Uterus (tissue), 4 donors: ENCODE data around the gene CACNB4. TPM values are rescaled to one million over a fixed set of nuclear protein-coding genes. Genes with fewer than 3 reads are reported as not detected.

ENCODE experiments used
- DNase-seq, 2 donors: peaks; one replicate each; pipeline ENCODE4 v3.0.0-alpha.2; 2019 to 2020
- H3K27ac ChIP-seq, 2 donors: fragments of 200-600 bp; sonication (generic); 1 replicate in 1 of 2; 2 replicates in 1 of 2; pipeline ENCODE4 v1.5.1; 2016 to 2018
- H3K27me3 ChIP-seq, 2 donors: fragments of 200-600 bp; sonication (generic); one replicate each; pipeline ENCODE4 v1.5.1; 2018 to 2019; ENCODE audit warnings: control low read depth in 1 of 2
- H3K36me3 ChIP-seq, 2 donors: fragments of 200-600 bp; sonication (generic); one replicate each; pipeline ENCODE4 v1.5.1; 2019; ENCODE audit warnings: control low read depth in 1 of 2
- H3K4me1 ChIP-seq, 2 donors: fragments of 200-600 bp; sonication (generic); one replicate each; pipeline ENCODE4 v1.5.1; 2018 to 2019; ENCODE audit warnings: control low read depth in 1 of 2
- H3K4me3 ChIP-seq, 2 donors: fragments of 200-600 bp; sonication (generic); 1 replicate in 1 of 2; 2 replicates in 1 of 2; pipeline ENCODE4 v1.5.1; 2018 to 2019; ENCODE audit warnings: mild to moderate bottlenecking in 1 of 2
- H3K9me3 ChIP-seq, 2 donors: fragments of 200-600 bp; sonication (generic); one replicate each; pipeline ENCODE4 v1.5.1; 2019; ENCODE audit warnings: control low read depth in 1 of 2
- POLR2A ChIP-seq, 2 donors: fragments of 450-650 bp; IDR thresholded peaks; one replicate each; pipeline ENCODE4 v1.6.1; 2016; ENCODE audit warnings: antibody characterized with exemption in 2 of 2, mild to moderate bottlenecking in 1 of 2, moderate library complexity in 1 of 2
- intact Hi-C: fragments of 100-400 bp; cut with DNase I; formaldehyde crosslinking; loops from one replicate; pipeline ENCODE4 v1.15.1; 2023; ENCODE audit warnings: low total_unique reads
- total RNA-seq, 4 donors: library from RNA; depleted of rRNA in 3 of 4; stranded (reverse); fragments of >200 nt in 3 of 4; gene quantifications; one replicate each; pipeline versions ENCODE4 v1.1.0 to v1.2.4, GENCODE V29; 2014 to 2023
- TF ChIP-seq, protein P1 (sequence below), 4 experiments: fragments of 200-600 bp in 2 of 4; fragments of 450-650 bp in 2 of 4; sonication (generic) in 2 of 4; IDR thresholded peaks; one replicate each; pipeline ENCODE4 v1.5.1; 2016 to 2019; ENCODE audit warnings: antibody characterized with exemption in 4 of 4, mild to moderate bottlenecking in 2 of 4, moderate library complexity in 1 of 4
- donor health status: DM: yes; HTN: yes; CAD: no.

Gene CACNB4
- total RNA-seq, 4 donors from 2014 or later = 0.26 to 14.0 (median 1.6) TPM

DNA sequence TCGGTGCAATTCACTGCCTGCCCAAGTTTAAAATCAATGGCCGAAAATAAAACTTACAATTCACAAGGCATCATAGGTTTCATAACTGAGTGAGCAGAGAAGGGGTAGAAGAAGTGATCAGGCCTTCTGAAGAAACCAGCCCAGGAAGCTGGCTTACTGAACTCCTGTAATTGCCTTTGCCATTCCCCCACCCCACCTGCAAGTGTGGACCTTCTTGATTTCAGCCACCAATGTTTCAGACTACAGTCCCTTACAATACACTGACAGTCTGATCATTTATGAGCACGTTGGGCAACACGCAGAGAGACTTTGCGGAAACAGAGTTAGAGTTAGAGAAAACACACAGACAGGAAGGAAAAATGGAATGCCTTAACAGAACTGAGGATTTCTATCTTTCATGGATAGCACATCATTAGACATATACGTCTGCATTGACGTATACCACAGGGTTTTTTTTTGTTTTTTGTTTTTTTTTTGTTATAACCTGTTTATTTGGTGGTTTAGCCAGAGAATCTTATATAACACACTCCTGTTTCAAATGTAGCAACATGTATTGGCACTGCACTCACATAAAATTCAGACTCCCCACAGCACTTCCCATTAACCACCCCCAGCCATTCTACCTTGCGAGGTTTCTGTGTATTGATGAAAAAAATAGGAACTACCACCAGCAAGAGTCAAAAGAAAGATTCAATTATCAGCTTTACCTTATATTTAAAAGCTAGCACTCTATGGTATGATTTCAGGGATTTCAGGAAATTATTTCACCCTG, 126.4 kb downstream of the CACNB4 start:
- Histone ChIP-seq H3K27ac (no peak overlapping the region), H3K9me3 (no peaks in the 10 kb centered on the region), H3K4me3 (no peak overlapping the region), H3K27me3 (no peaks in the 10 kb centered on the region), H3K36me3 (no peaks in the 10 kb centered on the region), H3K4me1 (no peaks in the 10 kb centered on the region)
- intact Hi-C loops = no loop called here
- DNase-seq = no peak
- TF ChIP-seq, protein P1, sequence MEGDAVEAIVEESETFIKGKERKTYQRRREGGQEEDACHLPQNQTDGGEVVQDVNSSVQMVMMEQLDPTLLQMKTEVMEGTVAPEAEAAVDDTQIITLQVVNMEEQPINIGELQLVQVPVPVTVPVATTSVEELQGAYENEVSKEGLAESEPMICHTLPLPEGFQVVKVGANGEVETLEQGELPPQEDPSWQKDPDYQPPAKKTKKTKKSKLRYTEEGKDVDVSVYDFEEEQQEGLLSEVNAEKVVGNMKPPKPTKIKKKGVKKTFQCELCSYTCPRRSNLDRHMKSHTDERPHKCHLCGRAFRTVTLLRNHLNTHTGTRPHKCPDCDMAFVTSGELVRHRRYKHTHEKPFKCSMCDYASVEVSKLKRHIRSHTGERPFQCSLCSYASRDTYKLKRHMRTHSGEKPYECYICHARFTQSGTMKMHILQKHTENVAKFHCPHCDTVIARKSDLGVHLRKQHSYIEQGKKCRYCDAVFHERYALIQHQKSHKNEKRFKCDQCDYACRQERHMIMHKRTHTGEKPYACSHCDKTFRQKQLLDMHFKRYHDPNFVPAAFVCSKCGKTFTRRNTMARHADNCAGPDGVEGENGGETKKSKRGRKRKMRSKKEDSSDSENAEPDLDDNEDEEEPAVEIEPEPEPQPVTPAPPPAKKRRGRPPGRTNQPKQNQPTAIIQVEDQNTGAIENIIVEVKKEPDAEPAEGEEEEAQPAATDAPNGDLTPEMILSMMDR (IDR thresholded peaks at IDR 0.05) = no peak
- TF ChIP-seq POLR2A (IDR thresholded peaks at IDR 0.05) = no peak

DNA sequence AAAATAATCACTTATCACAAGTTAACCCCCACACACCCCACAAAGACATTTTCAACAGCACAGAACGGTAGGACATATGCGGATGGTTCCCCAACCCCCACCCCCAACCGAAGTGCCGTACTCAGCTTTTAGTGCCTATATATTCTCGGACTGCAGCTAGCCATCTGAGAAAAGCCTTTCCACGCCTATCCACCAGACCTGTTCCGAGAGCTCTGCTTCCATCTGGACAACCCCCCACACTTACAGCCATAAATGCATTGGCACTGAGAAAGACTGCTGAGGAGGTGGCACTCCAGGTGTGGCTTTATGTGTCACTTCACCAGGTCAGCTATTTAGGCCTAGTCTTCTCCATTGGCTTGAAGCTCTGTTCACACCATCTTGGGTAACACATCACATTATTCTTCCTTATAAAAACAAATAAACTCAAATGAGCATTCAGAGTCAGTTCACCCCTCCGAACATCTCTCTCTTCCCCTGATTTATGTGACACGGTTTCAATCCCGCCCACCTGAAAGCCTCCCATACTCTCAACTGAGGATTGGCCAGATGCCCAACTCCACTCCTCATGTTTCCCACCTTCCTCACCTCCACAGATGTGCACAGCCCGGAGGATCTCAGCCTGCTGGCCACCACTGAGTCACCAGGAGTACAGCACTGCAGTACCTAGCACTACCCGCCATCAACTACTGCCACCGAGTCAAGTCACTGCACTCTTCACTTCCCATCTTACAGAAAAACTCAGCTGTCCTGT, 127.4 kb downstream of the CACNB4 start:
- Histone ChIP-seq H3K36me3 (no peaks in the 10 kb centered on the region), H3K4me3 (no peak overlapping the region), H3K4me1 (no peaks in the 10 kb centered on the region), H3K27ac (no peak overlapping the region), H3K27me3 (no peaks in the 10 kb centered on the region), H3K9me3 (no peaks in the 10 kb centered on the region)
- DNase-seq = no peak
- intact Hi-C loops = no loop called here
- TF ChIP-seq, protein P1 (IDR thresholded peaks at IDR 0.05) = no peak
- TF ChIP-seq POLR2A (IDR thresholded peaks at IDR 0.05) = no peak

DNA sequence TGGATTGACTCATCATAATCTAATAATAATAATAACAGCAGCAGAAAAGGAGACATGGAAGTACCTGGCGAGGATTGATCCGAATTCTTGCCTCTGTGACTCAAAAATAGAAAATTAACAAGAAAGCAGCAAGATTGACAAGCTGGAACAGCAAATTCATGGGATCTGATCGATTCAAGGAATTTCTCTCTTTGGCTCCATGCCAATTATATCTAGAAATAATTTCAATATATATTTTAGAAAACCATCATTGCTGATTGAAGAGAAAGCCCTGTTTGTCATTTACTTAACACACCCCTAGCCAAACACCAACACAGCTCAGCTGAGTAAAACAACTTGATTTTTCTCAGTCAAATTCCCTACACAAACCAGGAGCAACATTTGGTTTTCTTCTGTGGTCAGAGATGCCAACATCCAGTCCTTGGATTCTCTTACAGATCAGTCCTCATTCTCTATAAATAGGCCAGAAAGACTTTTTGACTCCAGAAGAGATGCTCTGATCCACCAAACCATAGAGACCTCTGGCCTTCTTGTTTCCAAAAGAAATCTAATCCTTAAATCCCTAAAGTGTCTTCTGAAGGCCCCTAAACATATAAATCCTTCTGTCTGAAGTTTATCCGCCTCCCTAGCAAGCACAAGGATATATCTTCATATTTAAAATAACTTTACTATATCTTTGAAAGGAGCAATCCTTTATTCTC, 129.9 kb downstream of the CACNB4 start:
- H3K36me3 ChIP-seq = no peaks in the 10 kb centered on the region
- intact Hi-C loops = no loop called here
- no peak overlapping the region for H3K27ac ChIP-seq
- TF ChIP-seq, protein P1 (IDR thresholded peaks at IDR 0.05) = no peak
- no peak for TF ChIP-seq POLR2A (IDR thresholded peaks at IDR 0.05)
- no peak for DNase-seq
- H3K27me3 ChIP-seq = no peaks in the 10 kb centered on the region
- H3K4me3 ChIP-seq = no peak overlapping the region
- H3K4me1 ChIP-seq = no peaks in the 10 kb centered on the region
- H3K9me3 ChIP-seq = no peaks in the 10 kb centered on the region

DNA sequence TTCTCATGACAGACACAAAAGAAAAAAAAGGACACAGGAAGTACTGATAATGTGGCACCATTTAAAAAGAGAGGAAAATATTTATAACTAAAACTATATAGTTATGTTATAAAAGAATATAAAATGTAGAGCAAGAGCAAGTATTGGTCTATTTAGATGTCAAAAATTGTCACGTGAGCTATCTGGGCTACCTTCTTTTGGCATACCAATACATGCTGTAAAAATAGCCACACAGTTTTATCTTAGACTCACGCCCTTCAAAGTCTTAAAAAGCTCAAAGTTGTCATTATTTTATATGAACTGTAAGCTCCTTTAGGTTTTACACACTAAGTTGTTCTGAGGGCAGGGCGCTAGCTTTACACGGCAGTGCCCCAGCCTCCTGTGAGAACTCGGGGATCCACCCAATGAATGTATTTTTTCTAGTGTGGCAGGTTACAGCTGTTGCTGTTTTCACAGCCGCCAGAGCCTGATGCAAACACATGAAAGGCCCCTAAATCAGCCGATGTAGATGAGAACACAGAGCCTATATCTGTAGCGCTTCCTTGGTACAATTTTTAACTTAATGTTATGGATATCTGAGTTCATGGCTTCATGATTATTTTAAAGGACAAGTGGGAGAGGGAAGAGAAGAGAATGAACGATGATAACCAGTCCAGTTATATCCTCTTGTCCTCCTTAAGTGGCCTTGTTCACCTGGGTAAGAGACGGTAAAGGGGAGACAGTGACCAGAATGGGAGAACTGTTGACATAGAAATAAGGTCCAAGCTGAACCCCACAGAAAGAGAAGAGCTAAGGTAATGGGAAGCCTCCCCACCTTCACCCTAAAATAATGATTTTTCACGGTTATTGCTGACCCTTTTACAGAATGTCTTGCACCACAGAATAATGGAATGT, 130.8 kb downstream of the CACNB4 start:
- Histone ChIP-seq H3K27ac (no peak overlapping the region), H3K36me3 (no peaks in the 10 kb centered on the region), H3K4me1 (no peaks in the 10 kb centered on the region), H3K4me3 (no peak overlapping the region), H3K27me3 (no peaks in the 10 kb centered on the region), H3K9me3 (no peaks in the 10 kb centered on the region)
- no peak for DNase-seq
- intact Hi-C loops = no loop called here
- TF ChIP-seq POLR2A (IDR thresholded peaks at IDR 0.05) = no peak
- TF ChIP-seq, protein P1 (IDR thresholded peaks at IDR 0.05) = no peak
